ENCODE results near the gene ERVK3-1.

GRCh38 chr19:58325311-58326022 lies 20.3 kb downstream of the ERVK3-1 start:
- no peak for TF ChIP-seq CTCF (IDR thresholded peaks at IDR 0.05)
- no peak for TF ChIP-seq POLR2A (IDR thresholded peaks at IDR 0.05)

Data from testis (tissue), 2 donors.